Right cardiac atrium (tissue), 5 donors: ENCODE data around the gene ZNF621. TPM values are rescaled to one million over a fixed set of nuclear protein-coding genes. Genes with fewer than 3 reads are reported as not detected.
A peak's percentile ranks its signal among the peaks of the same experiment; 100 is the strongest.

Experiments
- ATAC-seq, 2 donors: fragments of 200-7000 bp; cut with Tn5 transposase; one replicate each; pipeline versions ENCODE4 v1.8.0 to v1.9.1; 2020; ENCODE audit warnings: moderate library complexity in 2 of 2, mild to moderate bottlenecking in 1 of 2
- DNase-seq, 3 donors: peaks; one replicate each; pipeline ENCODE4 v3.0.0-alpha.2; 2020
- H3K27ac ChIP-seq: one replicate; pipeline ENCODE4 v1.5.1; 2013; ENCODE audit warnings: mild to moderate bottlenecking, low read length, control low read depth, moderate library complexity
- H3K27me3 ChIP-seq: one replicate; pipeline ENCODE4 v1.6.1; 2013; ENCODE audit not compliant: control insufficient read depth, insufficient read depth
- H3K4me1 ChIP-seq: one replicate; pipeline ENCODE4 v1.6.1; 2013; ENCODE audit warnings: low read length; ENCODE audit not compliant: control insufficient read depth, insufficient read depth
- H3K4me3 ChIP-seq: one replicate; pipeline ENCODE4 v1.5.1; 2013; ENCODE audit warnings: low read length, control low read depth
- H3K9me3 ChIP-seq: one replicate; pipeline ENCODE4 v1.6.1; 2013; ENCODE audit warnings: low read length; ENCODE audit not compliant: control insufficient read depth
- WGBS: extraction: QIAGEN DNeasy Blood & Tissue Kit; methylation state at CpG from one replicate; pipeline ENCODE4 v1.1.7; 2013; 5-methylcytosine and 5-hydroxymethylcytosine counted together
- intact Hi-C, 4 donors: fragments of 100-400 bp; cut with DNase I; formaldehyde crosslinking; loops; one replicate each; pipeline versions ENCODE4 v1.11.0 to v1.14.0; 2022 to 2023
- polyA plus RNA-seq: library from polyadenylated mRNA; stranded (reverse); fragments of 200-250 nt; gene quantifications from one replicate; pipeline ENCODE4 v1.2.3, GENCODE V29; 2013
- total RNA-seq, 4 donors: library from RNA; stranded (reverse); fragmentation: NEBNext Ultra II Directional; extraction: Animal tissue kit (Norgen Biotek cat#: 25700); gene quantifications; one replicate each; pipeline ENCODE4 v1.2.1, GENCODE V29; 2021
- donor health status: healthy with polysubstance abuse.
- donor health status: DM: no; HTN: yes; CAD: no.
- donor health status: DM: no; HTN: no; CAD: no.
- donor health status: DM: no; HTN: yes; CAD: no; lungs with severe emphysema.
- donor health status: DM: yes; HTN: yes; CAD: no.

Gene ZNF621
- total and polyA plus RNA-seq, 5 donors = 7.4 to 14.0 (median 10.5) TPM

DNA sequence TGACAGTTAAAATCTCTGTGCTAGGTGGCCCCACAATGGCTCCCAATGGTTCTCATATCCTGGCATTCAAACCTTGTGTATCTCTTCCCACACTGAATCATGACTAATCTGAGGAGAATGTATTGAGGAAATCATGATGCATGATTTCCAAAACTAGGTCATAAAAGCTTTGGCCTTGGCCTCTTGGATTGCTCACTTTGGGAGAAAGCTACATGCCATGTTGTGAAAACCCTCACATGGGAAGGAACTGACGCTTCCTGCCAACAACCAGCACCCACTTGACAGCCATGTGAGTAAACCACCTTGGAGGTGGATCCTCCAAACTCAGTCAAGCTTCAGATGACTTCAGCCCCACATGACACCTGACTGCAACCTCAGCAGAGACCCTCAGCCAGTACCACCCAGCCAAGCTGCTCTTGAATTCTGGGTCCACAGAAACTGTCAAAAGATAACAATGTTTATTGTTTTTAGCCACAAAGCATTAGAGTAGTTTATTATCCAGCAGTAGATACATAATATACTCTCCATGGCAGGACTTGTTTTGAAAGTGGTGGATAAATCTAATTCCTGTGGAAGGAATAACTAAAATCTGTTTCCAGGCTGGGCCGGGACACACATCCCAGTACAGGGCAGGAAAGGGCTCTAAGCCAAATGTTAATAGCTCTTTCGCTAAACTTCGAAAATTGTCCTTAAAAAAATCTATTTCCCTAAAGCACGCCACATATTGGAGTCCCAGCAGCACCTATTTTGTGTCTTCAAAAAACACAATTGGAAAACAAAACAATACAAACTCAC, 19.9 kb upstream of the ZNF621 start:
- intact Hi-C loops = no loop called here
- Histone ChIP-seq H3K4me3 (no peak overlapping the region), H3K27ac (no peak overlapping the region), H3K27me3 (no peaks in the 10 kb centered on the region), H3K4me1 (peaks cover 3% of the 10 kb centered on the region), H3K9me3 (no peaks in the 10 kb centered on the region)
- 60% methylated on average over 5 of the region's 5 CpGs for WGBS
- ATAC-seq (peak; percentile 36 to 75), DNase-seq (peak in 1 of 3 donors; percentile 19)

DNA sequence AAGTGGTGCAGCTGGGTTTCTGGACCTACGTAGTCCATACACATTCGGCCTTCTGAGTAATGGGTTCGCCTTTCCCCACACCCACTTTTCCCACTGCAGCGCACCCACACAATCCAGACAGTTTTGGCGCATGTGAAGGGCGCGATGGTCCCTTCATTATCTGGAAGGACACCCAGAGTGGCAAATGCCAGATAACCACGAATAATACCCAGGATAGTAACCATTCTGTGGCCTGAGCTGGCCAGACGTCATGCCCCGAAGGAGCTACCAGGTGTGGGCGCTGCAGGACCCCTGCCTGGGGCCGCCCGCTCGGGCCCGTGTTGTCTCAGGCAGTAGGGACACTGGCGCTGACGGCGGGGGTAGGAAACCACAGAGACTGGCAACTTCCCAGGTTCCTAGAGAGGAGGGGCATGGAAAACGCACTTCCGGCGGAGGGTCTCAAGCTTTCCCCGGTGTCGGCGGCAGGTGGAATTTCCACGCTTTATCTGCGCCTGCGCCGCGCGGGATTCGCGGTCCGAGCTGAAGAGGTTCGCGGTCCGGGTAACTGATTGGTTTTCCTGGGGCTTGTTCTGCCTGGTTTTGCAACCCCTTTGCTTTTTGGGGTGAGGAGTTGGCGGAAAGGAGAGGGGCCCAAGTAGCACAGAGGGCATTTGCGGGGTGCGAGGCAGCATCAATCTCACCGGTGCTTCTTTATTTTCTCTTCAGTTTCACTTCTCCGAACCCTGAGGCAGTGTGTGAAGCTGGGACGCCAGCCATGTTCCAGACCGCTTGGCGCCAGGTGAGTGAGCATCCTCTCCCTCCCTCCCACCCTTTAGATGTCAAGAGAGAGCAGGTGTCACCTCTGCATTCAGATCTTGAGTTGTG, 18.9 kb upstream of the ZNF621 start, which contains the start of gene ZNF620:
Gene ZNF620, plus strand, starts transcription at position 441 of the 864 bp plus-strand sequence. Its CDS starts 314 bp downstream, at position 755.
- Histone ChIP-seq H3K4me1 (peaks cover 3% of the 10 kb centered on the region), H3K9me3 (no peaks in the 10 kb centered on the region), H3K27ac (peak within 1 kb of the TSS; percentile 83), H3K4me3 (peak within 1 kb of the TSS; percentile 82), H3K27me3 (no peaks in the 10 kb centered on the region)
- intact Hi-C loops = no loop called here
- DNase-seq = peak; percentile 80 to 90 (median 87)
- WGBS = 6% methylated on average over 44 of the region's 44 CpGs
- ATAC-seq = peak; percentile 94 to 96

DNA sequence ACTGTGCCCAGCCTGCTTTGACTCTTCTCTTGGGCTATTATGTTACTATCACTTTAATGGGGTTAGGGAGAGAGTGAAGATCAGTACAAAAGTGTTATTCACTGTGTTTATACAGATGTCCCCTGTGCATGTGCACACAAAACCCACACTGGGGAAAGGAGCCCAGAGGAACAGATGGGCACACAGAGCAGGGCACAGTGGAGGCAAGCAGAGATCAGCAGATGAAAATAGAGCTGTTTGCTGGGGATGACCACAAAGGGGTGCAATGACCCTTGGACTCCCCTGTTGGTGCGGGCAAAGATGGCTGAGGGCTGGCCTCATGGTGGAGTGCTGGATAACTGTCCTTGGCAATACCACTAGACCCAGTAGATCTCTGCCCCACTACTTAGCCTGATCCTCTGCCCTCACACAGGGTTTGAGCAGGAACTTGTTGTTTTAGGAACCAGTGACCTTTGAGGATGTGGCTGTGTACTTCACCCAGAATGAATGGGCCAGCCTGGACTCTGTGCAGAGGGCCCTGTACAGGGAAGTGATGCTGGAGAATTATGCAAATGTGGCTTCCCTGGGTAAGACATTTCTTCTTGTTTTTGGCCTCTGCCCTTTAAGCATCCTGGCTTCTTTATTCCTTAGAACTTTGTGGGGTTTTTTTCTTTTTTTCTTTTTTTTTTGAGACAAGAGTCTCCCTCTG, 13.6 kb upstream of the ZNF621 start:
- Histone ChIP-seq H3K4me1 (no peaks in the 10 kb centered on the region), H3K9me3 (no peaks in the 10 kb centered on the region), H3K4me3 (no peak overlapping the region), H3K27me3 (no peaks in the 10 kb centered on the region), H3K27ac (no peak overlapping the region)
- DNase-seq = no peak
- 97% methylated on average over 1 of the region's 1 CpG for WGBS
- ATAC-seq = no peak
- intact Hi-C loops = no loop called here

GRCh38 chr3:40516201-40516600, 8.6 kb upstream of the ZNF621 start:
- Histone ChIP-seq H3K4me3 (no peak overlapping the region), H3K27ac (no peak overlapping the region), H3K27me3 (no peaks in the 10 kb centered on the region), H3K4me1 (no peaks in the 10 kb centered on the region), H3K9me3 (no peaks in the 10 kb centered on the region)
- DNase-seq (no peak), ATAC-seq (no peak)
- intact Hi-C loops = no loop called here
- 62% methylated on average over 5 of the region's 5 CpGs for WGBS

GRCh38 chr3:40518067-40518466, 6.7 kb upstream of the ZNF621 start:
- Histone ChIP-seq H3K9me3 (no peaks in the 10 kb centered on the region), H3K4me3 (no peak overlapping the region), H3K27ac (no peak overlapping the region), H3K4me1 (no peaks in the 10 kb centered on the region), H3K27me3 (no peaks in the 10 kb centered on the region)
- intact Hi-C loops = no loop called here
- WGBS = 95% methylated on average over 1 of the region's 1 CpG
- ATAC-seq (no peak), DNase-seq (no peak)

DNA sequence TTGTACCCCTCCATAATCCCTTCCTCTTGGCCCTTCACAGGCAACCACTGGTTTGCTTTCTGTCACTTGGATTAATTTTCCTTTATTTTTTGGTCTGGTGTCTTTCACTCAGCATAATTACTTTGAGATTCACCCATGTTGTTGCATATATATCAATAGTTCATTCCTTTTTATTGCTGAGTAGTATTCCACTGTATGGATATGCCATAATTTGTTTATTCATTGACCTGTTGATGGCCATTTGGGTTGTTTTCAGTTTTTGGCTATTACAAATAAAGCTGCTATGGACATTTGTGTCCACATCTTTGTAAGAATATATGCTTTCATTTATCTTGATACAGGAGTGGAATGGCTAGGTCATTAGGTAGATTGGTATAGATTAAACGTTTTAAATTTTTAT, 5.9 kb upstream of the ZNF621 start:
- WGBS = 89% methylated on average over 1 of the region's 1 CpG
- Histone ChIP-seq H3K4me1 (no peaks in the 10 kb centered on the region), H3K4me3 (no peak overlapping the region), H3K9me3 (no peaks in the 10 kb centered on the region), H3K27ac (no peak overlapping the region), H3K27me3 (no peaks in the 10 kb centered on the region)
- DNase-seq (no peak), ATAC-seq (no peak)
- intact Hi-C loops = no loop called here

GRCh38 chr3:40521254-40521653, 3.5 kb upstream of the ZNF621 start:
- H3K27ac ChIP-seq = no peak overlapping the region
- H3K4me3 ChIP-seq = no peak overlapping the region
- no peaks in the 10 kb centered on the region for H3K9me3 ChIP-seq
- WGBS = 93% methylated on average over 3 of the region's 3 CpGs
- intact Hi-C loops = loop anchor here in 2 of 4 donors (10.0 kb wide), 1 partner anchor 46 kb away; the partner anchor contains the start of gene ZNF619 (in 2 of the 2)
- no peak for ATAC-seq
- H3K4me1 ChIP-seq = peaks cover 3% of the 10 kb centered on the region
- DNase-seq = no peak
- H3K27me3 ChIP-seq = no peaks in the 10 kb centered on the region

GRCh38 chr3:40523781-40524180, 979 bp upstream of the ZNF621 start:
- no peaks in the 10 kb centered on the region for H3K27me3 ChIP-seq
- 41% methylated on average over 2 of the region's 2 CpGs for WGBS
- H3K4me3 ChIP-seq = no peak overlapping the region
- DNase-seq = peak in 1 of 3 donors; percentile 37
- H3K9me3 ChIP-seq = no peaks in the 10 kb centered on the region
- intact Hi-C loops = loop anchor here in 2 of 4 donors (10.0 kb wide), 1 partner anchor 49 kb away; the partner anchor contains the start of gene ZNF619 (in 2 of the 2)
- H3K27ac ChIP-seq = no peak overlapping the region
- ATAC-seq = peak in 1 of 2 donors; percentile 25
- H3K4me1 ChIP-seq = peaks cover 3% of the 10 kb centered on the region

DNA sequence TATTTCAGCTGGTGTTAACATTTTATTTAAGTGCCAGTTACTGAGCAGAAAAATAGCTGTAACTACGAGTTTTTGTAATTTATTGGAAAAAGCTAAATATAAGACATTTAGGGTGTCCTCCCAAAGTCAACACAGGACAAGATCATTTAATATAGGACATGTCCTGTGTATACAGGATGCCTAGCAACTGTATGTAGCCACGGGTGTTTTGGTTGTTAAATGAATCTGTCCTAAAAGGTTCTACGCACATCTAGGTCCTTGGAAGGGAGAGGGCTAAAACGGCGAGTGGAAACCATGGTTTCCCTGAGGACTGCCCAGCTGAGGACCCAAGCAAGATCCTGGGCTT, 565 bp upstream of the ZNF621 start:
- 27% methylated on average over 5 of the region's 5 CpGs for WGBS

DNA sequence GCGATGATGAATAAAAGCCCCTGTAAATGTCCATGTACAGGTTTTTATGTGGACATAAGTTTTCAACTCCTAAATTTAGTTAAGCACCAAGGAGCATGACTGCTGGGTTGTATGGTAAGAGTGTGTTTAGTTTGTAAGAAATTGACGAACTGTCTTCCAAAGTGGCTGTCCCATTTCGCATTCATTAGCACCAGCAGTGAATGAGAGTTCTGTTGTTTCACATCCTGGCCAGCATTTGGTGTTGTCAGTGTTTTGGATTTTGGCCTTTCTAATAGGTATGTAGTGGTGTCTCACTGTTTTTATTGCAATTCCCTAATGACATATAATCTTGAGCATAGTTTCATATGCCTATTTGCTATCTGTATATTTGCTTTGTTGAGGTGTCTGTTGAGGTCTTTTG, 3.7 kb downstream of the ZNF621 start:
- DNase-seq = no peak
- no peaks in the 10 kb centered on the region for H3K27me3 ChIP-seq
- H3K4me1 ChIP-seq = peaks cover 3% of the 10 kb centered on the region
- 87% methylated on average over 3 of the region's 3 CpGs for WGBS
- intact Hi-C loops = loop anchor here in 2 of 4 donors (10.0 kb wide), 1 partner anchor 54 kb away; the partner anchor contains the start of gene ZNF619 (in 2 of the 2)
- no peak for ATAC-seq
- no peaks in the 10 kb centered on the region for H3K9me3 ChIP-seq
- H3K4me3 ChIP-seq = no peak overlapping the region
- H3K27ac ChIP-seq = no peak overlapping the region

More for the DNA sequence above, 565 bp upstream of the ZNF621 start:
- peak overlapping the region; percentile 75 for H3K27ac ChIP-seq
- intact Hi-C loops = loop anchor here in 2 of 4 donors (10.0 kb wide), 1 partner anchor 49 kb away; the partner anchor contains the start of gene ZNF619 (in 2 of the 2)
- H3K4me3 ChIP-seq = peak overlapping the region; percentile 93
- no peak for ATAC-seq
- DNase-seq = no peak
- H3K9me3 ChIP-seq = no peaks in the 10 kb centered on the region
- no peaks in the 10 kb centered on the region for H3K27me3 ChIP-seq
- H3K4me1 ChIP-seq = peaks cover 3% of the 10 kb centered on the region
